GM23338 (cell line): ENCODE results near the gene JAK2. TPM values are rescaled to one million over a fixed set of nuclear protein-coding genes. Genes with fewer than 3 reads are reported as not detected.

Source experiments
- ATAC-seq: fragments of 200-7000 bp; cut with Tn5 transposase; 3 replicates; pipeline ENCODE4 v1.9.1; 2020
- DNase-seq: peaks from one replicate; pipeline ENCODE4 v3.0.0-alpha.2; 2015; ENCODE audit warnings: low spot score
- H2AFZ ChIP-seq: fragments of 200-600 bp; sonication (generic); 2 replicates; pipeline ENCODE4 v1.8.0; 2016; ENCODE audit warnings: antibody characterized with exemption, mild to moderate bottlenecking, moderate library complexity
- H3F3A ChIP-seq: fragments of 200-600 bp; sonication (generic); replicated peaks from 2 replicates; pipeline ENCODE4 v1.8.0; 2017; ENCODE audit warnings: antibody characterized with exemption, mixed run types, low read depth
- H3K27ac ChIP-seq: fragments of 200-600 bp; sonication (generic); 2 replicates; pipeline ENCODE4 v1.6.1; 2016; ENCODE audit warnings: low read depth
- H3K27me3 ChIP-seq: fragments of 200-600 bp; sonication (generic); 2 replicates; pipeline ENCODE4 v1.8.0; 2016; ENCODE audit warnings: mild to moderate bottlenecking, mixed run types, moderate library complexity; ENCODE audit not compliant: insufficient read depth
- H3K36me3 ChIP-seq: fragments of 200-600 bp; sonication (generic); 2 replicates; pipeline ENCODE4 v1.8.0; 2016; ENCODE audit warnings: mild to moderate bottlenecking; ENCODE audit not compliant: insufficient read depth
- H3K4me1 ChIP-seq: fragments of 200-600 bp; sonication (generic); 2 replicates; pipeline ENCODE4 v1.8.0; 2016; ENCODE audit warnings: mild to moderate bottlenecking, moderate library complexity; ENCODE audit not compliant: insufficient read depth
- H3K4me2 ChIP-seq: fragments of 200-600 bp; sonication (generic); 2 replicates; pipeline ENCODE4 v1.7.1; 2017; ENCODE audit warnings: mixed run types
- H3K4me3 ChIP-seq: fragments of 200-600 bp; sonication (generic); 2 replicates; pipeline ENCODE4 v1.6.1; 2016; ENCODE audit warnings: mixed run types
- H3K79me2 ChIP-seq: fragments of 200-600 bp; sonication (generic); replicated peaks from 2 replicates; pipeline ENCODE4 v1.8.0; 2017; ENCODE audit warnings: mild to moderate bottlenecking; ENCODE audit not compliant: insufficient read depth
- H3K9me2 ChIP-seq: fragments of 200-600 bp; sonication (generic); 2 replicates; pipeline ENCODE4 v1.8.0; 2017; ENCODE audit not compliant: insufficient read depth
- H4K20me1 ChIP-seq: fragments of 200-600 bp; sonication (generic); replicated peaks from 2 replicates; pipeline ENCODE4 v1.8.0; 2017; ENCODE audit warnings: mild to moderate bottlenecking; ENCODE audit not compliant: insufficient read depth
- H3K27ac Mint-ChIP-seq: 2 replicates; pipeline ENCODE4 v1.8.0; 2020; ENCODE audit warnings: inconsistent platforms, mild to moderate bottlenecking, moderate library complexity, mixed read lengths
- H3K27me3 Mint-ChIP-seq: 3 replicates; pipeline ENCODE4 v1.8.0; 2022; ENCODE audit warnings: low read depth, mild to moderate bottlenecking, moderate library complexity, mixed read lengths, inconsistent platforms; ENCODE audit not compliant: insufficient read depth, poor library complexity
- H3K36me3 Mint-ChIP-seq: 3 replicates; pipeline ENCODE4 v1.8.0; 2021; ENCODE audit warnings: low read depth, mild to moderate bottlenecking, inconsistent platforms, moderate library complexity, mixed read lengths
- H3K4me1 Mint-ChIP-seq: 3 replicates; pipeline ENCODE4 v1.8.0; 2020; ENCODE audit warnings: mild to moderate bottlenecking, inconsistent platforms, mixed read lengths
- H3K4me3 Mint-ChIP-seq: 3 replicates; pipeline ENCODE4 v1.8.0; 2021; ENCODE audit warnings: moderate library complexity, mild to moderate bottlenecking, inconsistent platforms, mixed read lengths
- H3K9me3 Mint-ChIP-seq: 3 replicates; pipeline ENCODE4 v1.8.0; 2020; ENCODE audit warnings: moderate library complexity, mild to moderate bottlenecking, inconsistent platforms, mixed read lengths
- CREB1 ChIP-seq: fragments of 250-450 bp; sonication (Bioruptor Pico); IDR thresholded peaks from 2 replicates; pipeline ENCODE4 v1.5.0; 2020; ENCODE audit warnings: low read depth, mild to moderate bottlenecking, moderate library complexity
- EZH2 ChIP-seq: fragments of 200-600 bp; sonication (generic); IDR thresholded peaks from one replicate; pipeline ENCODE4 v1.8.0; 2017; ENCODE audit warnings: antibody characterized with exemption, mild to moderate bottlenecking, low read depth; ENCODE audit not compliant: unreplicated experiment
- EZH2phosphoT487 ChIP-seq: fragments of 200-600 bp; sonication (generic); IDR thresholded peaks from one replicate; pipeline ENCODE4 v1.8.1; 2018; ENCODE audit warnings: antibody characterized with exemption; ENCODE audit not compliant: unreplicated experiment
- JUNB ChIP-seq: IDR thresholded peaks from one replicate; pipeline ENCODE4 v1.6.1; 2016; ENCODE audit warnings: antibody characterized with exemption; ENCODE audit not compliant: unreplicated experiment
- NANOG ChIP-seq: IDR thresholded peaks from 2 replicates; pipeline ENCODE4 v1.6.1; 2016; ENCODE audit warnings: antibody characterized with exemption, borderline replicate concordance
- POLR2AphosphoS5 ChIP-seq: IDR thresholded peaks from 2 replicates; pipeline ENCODE4 v1.6.1; 2016; ENCODE audit warnings: antibody characterized with exemption, low read depth
- STAT1 ChIP-seq: IDR thresholded peaks from one replicate; pipeline ENCODE4 v1.6.1; 2016; ENCODE audit warnings: antibody characterized with exemption; ENCODE audit not compliant: unreplicated experiment
- ZNF114 ChIP-seq: fragments of 250-450 bp; sonication (Bioruptor Pico); IDR thresholded peaks from 2 replicates; pipeline ENCODE4 v1.5.0; 2020; ENCODE audit warnings: mild to moderate bottlenecking, moderate library complexity
- ZNF331 ChIP-seq: fragments of 250-450 bp; sonication (Bioruptor Pico); IDR thresholded peaks from 2 replicates; pipeline ENCODE4 v1.5.0; 2020; ENCODE audit warnings: low read depth, mild to moderate bottlenecking, moderate library complexity
- polyA plus RNA-seq: library from polyadenylated mRNA; unstranded; fragments of >200 nt; fragmentation: Nextera tagmentation; extraction: Ambion mirVana; gene quantifications from 2 replicates; pipeline ENCODE4 v1.2.1, GENCODE V29; 2016
- total RNA-seq: library from RNA; depleted of rRNA; stranded (reverse); fragments of >200 nt; shearing (Covaris generic); gene quantifications from 2 replicates; pipeline ENCODE4 v1.2.3, GENCODE V29; 2014
- TF ChIP-seq, protein P1 (sequence below): fragments of 250-450 bp; sonication (Bioruptor Pico); IDR thresholded peaks from 2 replicates; pipeline ENCODE4 v1.5.0; 2020; ENCODE audit warnings: mild to moderate bottlenecking, moderate library complexity
- TF ChIP-seq, protein P2 (sequence below): IDR thresholded peaks from 2 replicates; pipeline ENCODE4 v1.6.1; 2016; ENCODE audit warnings: antibody characterized with exemption
- TF ChIP-seq, protein P3 (sequence below), 2 experiments: fragments of 200-600 bp in 1 of 2; sonication (generic) in 1 of 2; conservative IDR thresholded peaks; 2 replicates each; pipeline versions ENCODE4 v1.5.1 to v1.6.1; 2016 to 2017; ENCODE audit warnings: antibody characterized with exemption in 2 of 2, low read depth in 2 of 2, mild to moderate bottlenecking in 2 of 2, moderate library complexity in 1 of 2
- TF ChIP-seq, protein P4 (sequence below): IDR thresholded peaks from one replicate; pipeline ENCODE4 v1.6.1; 2018; ENCODE audit warnings: antibody characterized with exemption; ENCODE audit not compliant: unreplicated experiment

The JAK2 gene
- total and polyA plus RNA-seq, 2 experiments from 2014 or later, result 1.1 to 3.0 TPM

DNA sequence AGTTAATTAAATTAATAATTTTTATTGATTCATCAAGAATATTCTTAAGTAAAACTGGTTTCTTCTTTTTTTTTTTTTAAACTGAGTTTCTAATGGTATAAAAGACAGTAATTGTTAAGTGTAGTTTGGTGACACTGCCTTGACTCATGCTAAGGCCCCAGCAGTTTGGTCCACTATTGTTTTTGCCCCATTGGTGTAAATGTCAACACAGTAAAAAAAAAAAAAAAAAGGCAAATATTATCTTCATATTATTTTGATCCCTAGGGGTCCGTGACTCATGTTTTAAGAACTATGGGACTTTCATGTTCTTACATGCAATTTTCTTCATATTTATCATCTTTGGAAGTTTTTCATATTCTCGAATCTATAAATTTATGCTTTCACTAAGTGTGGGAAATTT lies 29.2 kb upstream of the JAK2 start:
- Mint-ChIP-seq H3K36me3 (peaks cover 24% of the 10 kb centered on the region), H3K27me3 (no peaks in the 10 kb centered on the region), H3K4me1 (peaks cover 3% of the 10 kb centered on the region; the same call in 1 of the 3 replicates), H3K9me3 (peaks cover 55% of the 10 kb centered on the region), H3K27ac (no peak overlapping the region), H3K4me3 (no peak overlapping the region)
- H3K27ac ChIP-seq, result no peak overlapping the region
- H4K20me1 ChIP-seq, result no peaks in the 10 kb centered on the region
- H3K36me3 ChIP-seq, result no peaks in the 10 kb centered on the region; the same call in 1 of the 2 replicates
- no peaks in the 10 kb centered on the region for H3K27me3 ChIP-seq
- H3F3A ChIP-seq, result no peaks in the 10 kb centered on the region
- ATAC-seq, result no peak
- H2AFZ ChIP-seq, result no peak overlapping the region
- H3K4me2 ChIP-seq, result no peak overlapping the region
- no peak for TF ChIP-seq CREB1 (CRISPR knock-in tag)
- no peak for TF ChIP-seq ZNF114
- no peak for TF ChIP-seq JUNB
- TF ChIP-seq STAT1, result no peak
- TF ChIP-seq, protein P1, sequence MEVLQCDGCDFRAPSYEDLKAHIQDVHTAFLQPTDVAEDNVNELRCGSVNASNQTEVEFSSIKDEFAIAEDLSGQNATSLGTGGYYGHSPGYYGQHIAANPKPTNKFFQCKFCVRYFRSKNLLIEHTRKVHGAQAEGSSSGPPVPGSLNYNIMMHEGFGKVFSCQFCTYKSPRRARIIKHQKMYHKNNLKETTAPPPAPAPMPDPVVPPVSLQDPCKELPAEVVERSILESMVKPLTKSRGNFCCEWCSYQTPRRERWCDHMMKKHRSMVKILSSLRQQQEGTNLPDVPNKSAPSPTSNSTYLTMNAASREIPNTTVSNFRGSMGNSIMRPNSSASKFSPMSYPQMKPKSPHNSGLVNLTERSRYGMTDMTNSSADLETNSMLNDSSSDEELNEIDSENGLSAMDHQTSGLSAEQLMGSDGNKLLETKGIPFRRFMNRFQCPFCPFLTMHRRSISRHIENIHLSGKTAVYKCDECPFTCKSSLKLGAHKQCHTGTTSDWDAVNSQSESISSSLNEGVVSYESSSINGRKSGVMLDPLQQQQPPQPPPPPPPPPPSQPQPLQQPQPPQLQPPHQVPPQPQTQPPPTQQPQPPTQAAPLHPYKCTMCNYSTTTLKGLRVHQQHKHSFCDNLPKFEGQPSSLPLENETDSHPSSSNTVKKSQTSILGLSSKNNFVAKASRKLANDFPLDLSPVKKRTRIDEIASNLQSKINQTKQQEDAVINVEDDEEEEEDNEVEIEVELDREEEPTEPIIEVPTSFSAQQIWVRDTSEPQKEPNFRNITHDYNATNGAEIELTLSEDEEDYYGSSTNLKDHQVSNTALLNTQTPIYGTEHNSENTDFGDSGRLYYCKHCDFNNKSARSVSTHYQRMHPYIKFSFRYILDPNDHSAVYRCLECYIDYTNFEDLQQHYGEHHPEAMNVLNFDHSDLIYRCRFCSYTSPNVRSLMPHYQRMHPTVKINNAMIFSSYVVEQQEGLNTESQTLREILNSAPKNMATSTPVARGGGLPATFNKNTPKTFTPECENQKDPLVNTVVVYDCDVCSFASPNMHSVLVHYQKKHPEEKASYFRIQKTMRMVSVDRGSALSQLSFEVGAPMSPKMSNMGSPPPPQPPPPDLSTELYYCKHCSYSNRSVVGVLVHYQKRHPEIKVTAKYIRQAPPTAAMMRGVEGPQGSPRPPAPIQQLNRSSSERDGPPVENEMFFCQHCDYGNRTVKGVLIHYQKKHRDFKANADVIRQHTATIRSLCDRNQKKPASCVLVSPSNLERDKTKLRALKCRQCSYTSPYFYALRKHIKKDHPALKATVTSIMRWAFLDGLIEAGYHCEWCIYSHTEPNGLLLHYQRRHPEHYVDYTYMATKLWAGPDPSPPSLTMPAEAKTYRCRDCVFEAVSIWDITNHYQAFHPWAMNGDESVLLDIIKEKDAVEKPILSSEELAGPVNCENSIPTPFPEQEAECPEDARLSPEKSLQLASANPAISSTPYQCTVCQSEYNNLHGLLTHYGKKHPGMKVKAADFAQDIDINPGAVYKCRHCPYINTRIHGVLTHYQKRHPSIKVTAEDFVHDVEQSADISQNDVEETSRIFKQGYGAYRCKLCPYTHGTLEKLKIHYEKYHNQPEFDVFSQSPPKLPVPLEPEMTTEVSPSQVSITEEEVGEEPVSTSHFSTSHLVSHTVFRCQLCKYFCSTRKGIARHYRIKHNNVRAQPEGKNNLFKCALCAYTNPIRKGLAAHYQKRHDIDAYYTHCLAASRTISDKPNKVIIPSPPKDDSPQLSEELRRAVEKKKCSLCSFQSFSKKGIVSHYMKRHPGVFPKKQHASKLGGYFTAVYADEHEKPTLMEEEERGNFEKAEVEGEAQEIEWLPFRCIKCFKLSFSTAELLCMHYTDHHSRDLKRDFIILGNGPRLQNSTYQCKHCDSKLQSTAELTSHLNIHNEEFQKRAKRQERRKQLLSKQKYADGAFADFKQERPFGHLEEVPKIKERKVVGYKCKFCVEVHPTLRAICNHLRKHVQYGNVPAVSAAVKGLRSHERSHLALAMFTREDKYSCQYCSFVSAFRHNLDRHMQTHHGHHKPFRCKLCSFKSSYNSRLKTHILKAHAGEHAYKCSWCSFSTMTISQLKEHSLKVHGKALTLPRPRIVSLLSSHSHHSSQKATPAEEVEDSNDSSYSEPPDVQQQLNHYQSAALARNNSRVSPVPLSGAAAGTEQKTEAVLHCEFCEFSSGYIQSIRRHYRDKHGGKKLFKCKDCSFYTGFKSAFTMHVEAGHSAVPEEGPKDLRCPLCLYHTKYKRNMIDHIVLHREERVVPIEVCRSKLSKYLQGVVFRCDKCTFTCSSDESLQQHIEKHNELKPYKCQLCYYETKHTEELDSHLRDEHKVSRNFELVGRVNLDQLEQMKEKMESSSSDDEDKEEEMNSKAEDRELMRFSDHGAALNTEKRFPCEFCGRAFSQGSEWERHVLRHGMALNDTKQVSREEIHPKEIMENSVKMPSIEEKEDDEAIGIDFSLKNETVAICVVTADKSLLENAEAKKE (CRISPR knock-in tag), result no peak
- TF ChIP-seq EZH2phosphoT487, result no peak
- no peak for TF ChIP-seq EZH2
- TF ChIP-seq NANOG, result no peak
- no peak for TF ChIP-seq ZNF331 (CRISPR knock-in tag)
- TF ChIP-seq, protein P2, sequence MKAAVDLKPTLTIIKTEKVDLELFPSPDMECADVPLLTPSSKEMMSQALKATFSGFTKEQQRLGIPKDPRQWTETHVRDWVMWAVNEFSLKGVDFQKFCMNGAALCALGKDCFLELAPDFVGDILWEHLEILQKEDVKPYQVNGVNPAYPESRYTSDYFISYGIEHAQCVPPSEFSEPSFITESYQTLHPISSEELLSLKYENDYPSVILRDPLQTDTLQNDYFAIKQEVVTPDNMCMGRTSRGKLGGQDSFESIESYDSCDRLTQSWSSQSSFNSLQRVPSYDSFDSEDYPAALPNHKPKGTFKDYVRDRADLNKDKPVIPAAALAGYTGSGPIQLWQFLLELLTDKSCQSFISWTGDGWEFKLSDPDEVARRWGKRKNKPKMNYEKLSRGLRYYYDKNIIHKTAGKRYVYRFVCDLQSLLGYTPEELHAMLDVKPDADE, result no peak
- no peak for TF ChIP-seq POLR2AphosphoS5
- TF ChIP-seq, protein P3, sequence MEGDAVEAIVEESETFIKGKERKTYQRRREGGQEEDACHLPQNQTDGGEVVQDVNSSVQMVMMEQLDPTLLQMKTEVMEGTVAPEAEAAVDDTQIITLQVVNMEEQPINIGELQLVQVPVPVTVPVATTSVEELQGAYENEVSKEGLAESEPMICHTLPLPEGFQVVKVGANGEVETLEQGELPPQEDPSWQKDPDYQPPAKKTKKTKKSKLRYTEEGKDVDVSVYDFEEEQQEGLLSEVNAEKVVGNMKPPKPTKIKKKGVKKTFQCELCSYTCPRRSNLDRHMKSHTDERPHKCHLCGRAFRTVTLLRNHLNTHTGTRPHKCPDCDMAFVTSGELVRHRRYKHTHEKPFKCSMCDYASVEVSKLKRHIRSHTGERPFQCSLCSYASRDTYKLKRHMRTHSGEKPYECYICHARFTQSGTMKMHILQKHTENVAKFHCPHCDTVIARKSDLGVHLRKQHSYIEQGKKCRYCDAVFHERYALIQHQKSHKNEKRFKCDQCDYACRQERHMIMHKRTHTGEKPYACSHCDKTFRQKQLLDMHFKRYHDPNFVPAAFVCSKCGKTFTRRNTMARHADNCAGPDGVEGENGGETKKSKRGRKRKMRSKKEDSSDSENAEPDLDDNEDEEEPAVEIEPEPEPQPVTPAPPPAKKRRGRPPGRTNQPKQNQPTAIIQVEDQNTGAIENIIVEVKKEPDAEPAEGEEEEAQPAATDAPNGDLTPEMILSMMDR (conservative IDR thresholded peaks at IDR 0.05; ENCODE audit: low read depth in 2 of 2), result no peak
- TF ChIP-seq, protein P4, sequence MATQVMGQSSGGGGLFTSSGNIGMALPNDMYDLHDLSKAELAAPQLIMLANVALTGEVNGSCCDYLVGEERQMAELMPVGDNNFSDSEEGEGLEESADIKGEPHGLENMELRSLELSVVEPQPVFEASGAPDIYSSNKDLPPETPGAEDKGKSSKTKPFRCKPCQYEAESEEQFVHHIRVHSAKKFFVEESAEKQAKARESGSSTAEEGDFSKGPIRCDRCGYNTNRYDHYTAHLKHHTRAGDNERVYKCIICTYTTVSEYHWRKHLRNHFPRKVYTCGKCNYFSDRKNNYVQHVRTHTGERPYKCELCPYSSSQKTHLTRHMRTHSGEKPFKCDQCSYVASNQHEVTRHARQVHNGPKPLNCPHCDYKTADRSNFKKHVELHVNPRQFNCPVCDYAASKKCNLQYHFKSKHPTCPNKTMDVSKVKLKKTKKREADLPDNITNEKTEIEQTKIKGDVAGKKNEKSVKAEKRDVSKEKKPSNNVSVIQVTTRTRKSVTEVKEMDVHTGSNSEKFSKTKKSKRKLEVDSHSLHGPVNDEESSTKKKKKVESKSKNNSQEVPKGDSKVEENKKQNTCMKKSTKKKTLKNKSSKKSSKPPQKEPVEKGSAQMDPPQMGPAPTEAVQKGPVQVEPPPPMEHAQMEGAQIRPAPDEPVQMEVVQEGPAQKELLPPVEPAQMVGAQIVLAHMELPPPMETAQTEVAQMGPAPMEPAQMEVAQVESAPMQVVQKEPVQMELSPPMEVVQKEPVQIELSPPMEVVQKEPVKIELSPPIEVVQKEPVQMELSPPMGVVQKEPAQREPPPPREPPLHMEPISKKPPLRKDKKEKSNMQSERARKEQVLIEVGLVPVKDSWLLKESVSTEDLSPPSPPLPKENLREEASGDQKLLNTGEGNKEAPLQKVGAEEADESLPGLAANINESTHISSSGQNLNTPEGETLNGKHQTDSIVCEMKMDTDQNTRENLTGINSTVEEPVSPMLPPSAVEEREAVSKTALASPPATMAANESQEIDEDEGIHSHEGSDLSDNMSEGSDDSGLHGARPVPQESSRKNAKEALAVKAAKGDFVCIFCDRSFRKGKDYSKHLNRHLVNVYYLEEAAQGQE, result no peak
- DNase-seq, result no peak
- H3K4me3 ChIP-seq, result no peak overlapping the region
- H3K4me1 ChIP-seq, result no peaks in the 10 kb centered on the region
- H3K79me2 ChIP-seq, result no peaks in the 10 kb centered on the region
- no peaks in the 10 kb centered on the region for H3K9me2 ChIP-seq
